Mesothelial cell of epicardium (in vitro differentiated cells): ENCODE measurements around the gene ACADS. TPM values are rescaled to one million over a fixed set of nuclear protein-coding genes. Genes with fewer than 3 reads are reported as not detected.

Experiments
- DNase-seq, 2 experiments: peaks; one replicate each; pipeline ENCODE4 v3.0.0; 2021; ENCODE audit warnings: low spot score in 2 of 2; ENCODE audit not compliant: unreplicated experiment in 2 of 2
- H3K27ac Mint-ChIP-seq: 2 replicates; pipeline ENCODE4 v1.8.0; 2021; ENCODE audit warnings: mixed read lengths
- H3K27me3 Mint-ChIP-seq: 2 replicates; pipeline ENCODE4 v1.8.0; 2021; ENCODE audit warnings: low read depth, mixed read lengths
- H3K36me3 Mint-ChIP-seq: 2 replicates; pipeline ENCODE4 v1.8.0; 2021; ENCODE audit warnings: mixed read lengths
- H3K4me1 Mint-ChIP-seq: 2 replicates; pipeline ENCODE4 v1.8.0; 2021; ENCODE audit warnings: mixed read lengths
- H3K4me3 Mint-ChIP-seq: 2 replicates; pipeline ENCODE4 v1.8.0; 2021; ENCODE audit warnings: mild to moderate bottlenecking, moderate library complexity, mixed read lengths
- H3K9me3 Mint-ChIP-seq: 2 replicates; pipeline ENCODE4 v1.8.0; 2021; ENCODE audit warnings: mixed read lengths
- total RNA-seq: library from RNA; stranded (reverse); gene quantifications from 3 replicates; pipeline ENCODE4 v1.2.1, GENCODE V29; 2021
- TF ChIP-seq, protein P1 (sequence below): fragments of 200-600 bp; sonication (generic); IDR thresholded peaks from one replicate; pipeline ENCODE4 v1.5.0; 2021; ENCODE audit warnings: antibody characterized with exemption; ENCODE audit not compliant: unreplicated experiment

ACADS gene
- total RNA-seq, 1 donor from 2014 or later, result 11.9 TPM

DNA sequence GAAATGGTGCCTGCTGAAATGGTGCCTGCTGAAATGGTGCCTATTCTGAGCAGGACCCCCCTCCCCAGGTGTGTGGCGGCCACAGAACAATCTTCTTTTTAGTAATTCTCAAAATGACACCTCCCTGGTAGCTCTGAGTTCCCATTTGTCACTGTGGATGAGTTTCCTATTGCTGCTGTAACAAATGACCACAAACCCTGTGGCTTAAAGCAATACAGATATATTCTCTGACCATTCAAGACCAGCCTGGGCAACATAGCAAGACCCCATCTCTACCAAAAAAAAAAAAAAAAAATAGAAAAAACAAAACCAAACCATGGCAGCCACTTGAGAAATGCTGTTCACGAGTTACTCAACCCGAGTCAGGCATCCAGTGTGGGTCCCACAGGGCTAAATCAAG, 7.9 kb downstream of the ACADS start:
- Mint-ChIP-seq H3K9me3 (no peaks in the 10 kb centered on the region), H3K27me3 (no peaks in the 10 kb centered on the region), H3K4me1 (no peaks in the 10 kb centered on the region), H3K27ac (no peak overlapping the region), H3K4me3 (no peak overlapping the region), H3K36me3 (peaks cover 23% of the 10 kb centered on the region)
- DNase-seq, result no peak
- TF ChIP-seq, protein P1, sequence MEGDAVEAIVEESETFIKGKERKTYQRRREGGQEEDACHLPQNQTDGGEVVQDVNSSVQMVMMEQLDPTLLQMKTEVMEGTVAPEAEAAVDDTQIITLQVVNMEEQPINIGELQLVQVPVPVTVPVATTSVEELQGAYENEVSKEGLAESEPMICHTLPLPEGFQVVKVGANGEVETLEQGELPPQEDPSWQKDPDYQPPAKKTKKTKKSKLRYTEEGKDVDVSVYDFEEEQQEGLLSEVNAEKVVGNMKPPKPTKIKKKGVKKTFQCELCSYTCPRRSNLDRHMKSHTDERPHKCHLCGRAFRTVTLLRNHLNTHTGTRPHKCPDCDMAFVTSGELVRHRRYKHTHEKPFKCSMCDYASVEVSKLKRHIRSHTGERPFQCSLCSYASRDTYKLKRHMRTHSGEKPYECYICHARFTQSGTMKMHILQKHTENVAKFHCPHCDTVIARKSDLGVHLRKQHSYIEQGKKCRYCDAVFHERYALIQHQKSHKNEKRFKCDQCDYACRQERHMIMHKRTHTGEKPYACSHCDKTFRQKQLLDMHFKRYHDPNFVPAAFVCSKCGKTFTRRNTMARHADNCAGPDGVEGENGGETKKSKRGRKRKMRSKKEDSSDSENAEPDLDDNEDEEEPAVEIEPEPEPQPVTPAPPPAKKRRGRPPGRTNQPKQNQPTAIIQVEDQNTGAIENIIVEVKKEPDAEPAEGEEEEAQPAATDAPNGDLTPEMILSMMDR, result no peak

DNA sequence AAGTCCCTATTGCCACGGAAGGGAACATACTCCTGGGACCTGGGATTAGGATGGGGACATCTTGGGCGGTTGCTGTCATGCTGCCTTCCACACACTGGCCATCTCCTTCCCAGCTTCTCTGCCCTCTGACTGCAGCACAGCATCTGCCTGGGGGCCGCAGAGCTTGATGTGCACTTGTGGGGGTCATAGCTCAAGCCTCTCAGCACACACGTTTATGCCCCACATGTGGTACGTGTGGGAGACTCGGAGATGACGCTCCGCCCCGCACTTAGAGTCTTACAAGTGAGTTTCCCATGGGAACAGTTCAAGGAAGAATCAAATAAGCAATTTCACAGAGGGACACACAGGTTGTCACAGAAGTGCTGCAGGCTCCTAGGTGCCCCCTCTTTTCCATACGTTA, 8.6 kb downstream of the ACADS start:
- DNase-seq, result no peak
- Mint-ChIP-seq H3K27ac (peak overlapping the region; percentile 2), H3K4me1 (no peaks in the 10 kb centered on the region), H3K27me3 (no peaks in the 10 kb centered on the region), H3K9me3 (no peaks in the 10 kb centered on the region), H3K36me3 (peaks cover 23% of the 10 kb centered on the region), H3K4me3 (no peak overlapping the region)
- TF ChIP-seq, protein P1, result no peak

DNA sequence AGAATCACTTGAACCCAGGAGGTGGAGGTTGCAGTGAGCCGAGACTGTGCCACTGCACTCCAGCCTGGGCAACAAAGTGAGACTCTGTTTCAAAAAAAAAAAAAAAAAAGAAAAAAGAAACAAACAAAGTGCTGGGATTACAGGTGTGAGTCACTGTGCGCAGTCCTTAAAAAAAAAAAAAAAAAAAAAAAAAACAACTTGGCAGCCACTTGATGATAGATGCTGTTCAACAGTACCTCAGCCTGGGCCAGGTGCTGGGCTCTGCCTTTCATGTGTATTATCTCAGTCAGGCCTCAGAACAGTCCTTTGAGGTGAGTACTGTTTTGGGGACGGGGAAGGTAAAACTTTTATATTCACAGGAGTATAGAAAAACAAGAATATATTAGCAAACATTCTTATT, 9.6 kb downstream of the ACADS start:
- H3K4me1 Mint-ChIP-seq, result no peaks in the 10 kb centered on the region
- H3K27ac Mint-ChIP-seq, result no peak overlapping the region
- DNase-seq, result no peak
- H3K27me3 Mint-ChIP-seq, result no peaks in the 10 kb centered on the region
- H3K9me3 Mint-ChIP-seq, result no peaks in the 10 kb centered on the region
- TF ChIP-seq, protein P1, result no peak
- no peak overlapping the region for H3K4me3 Mint-ChIP-seq
- peaks cover 16% of the 10 kb centered on the region for H3K36me3 Mint-ChIP-seq

GRCh38 chr12:120736404-120737331, 11.0 kb downstream of the ACADS start:
- Mint-ChIP-seq H3K9me3 (no peaks in the 10 kb centered on the region), H3K36me3 (peaks cover 11% of the 10 kb centered on the region), H3K4me3 (no peak overlapping the region), H3K27ac (no peak overlapping the region), H3K4me1 (no peaks in the 10 kb centered on the region), H3K27me3 (no peaks in the 10 kb centered on the region)
- DNase-seq, result no peak
- TF ChIP-seq, protein P1, result no peak

GRCh38 chr12:120737557-120738251, 12.1 kb downstream of the ACADS start:
- Mint-ChIP-seq H3K36me3 (peaks cover 8% of the 10 kb centered on the region), H3K4me3 (no peak overlapping the region), H3K27ac (no peak overlapping the region), H3K4me1 (no peaks in the 10 kb centered on the region), H3K9me3 (no peaks in the 10 kb centered on the region), H3K27me3 (no peaks in the 10 kb centered on the region)
- no peak for DNase-seq
- TF ChIP-seq, protein P1, result no peak
